ENCODE results near the gene KRT3.

The KRT3 gene

GRCh38 chr12:52813203-52813819 is 17.4 kb upstream of the KRT3 start:
- DNase-seq = no peak

DNA sequence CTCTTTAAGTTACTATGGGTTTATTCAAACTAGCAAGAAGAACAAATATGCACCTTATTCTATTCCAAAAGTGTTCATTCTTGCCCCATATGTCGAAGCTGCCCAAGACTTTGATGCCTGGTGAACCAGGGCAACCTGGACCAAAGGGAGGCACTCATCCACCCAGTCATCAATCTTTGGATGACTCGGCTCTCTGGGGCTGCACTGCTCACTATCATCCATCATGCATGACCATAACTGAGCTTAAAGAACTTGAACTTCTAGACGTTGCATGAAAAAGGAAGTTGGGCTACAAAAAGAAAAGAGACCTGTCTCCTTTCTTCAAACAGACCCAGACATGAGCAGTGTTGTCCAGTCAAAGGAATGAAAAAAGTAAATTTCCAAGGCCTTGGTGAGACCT is 16.8 kb upstream of the KRT3 start:
- DNase-seq = no peak

GRCh38 chr12:52812073-52812400 is 16.1 kb upstream of the KRT3 start:
- no peak for DNase-seq

DNA sequence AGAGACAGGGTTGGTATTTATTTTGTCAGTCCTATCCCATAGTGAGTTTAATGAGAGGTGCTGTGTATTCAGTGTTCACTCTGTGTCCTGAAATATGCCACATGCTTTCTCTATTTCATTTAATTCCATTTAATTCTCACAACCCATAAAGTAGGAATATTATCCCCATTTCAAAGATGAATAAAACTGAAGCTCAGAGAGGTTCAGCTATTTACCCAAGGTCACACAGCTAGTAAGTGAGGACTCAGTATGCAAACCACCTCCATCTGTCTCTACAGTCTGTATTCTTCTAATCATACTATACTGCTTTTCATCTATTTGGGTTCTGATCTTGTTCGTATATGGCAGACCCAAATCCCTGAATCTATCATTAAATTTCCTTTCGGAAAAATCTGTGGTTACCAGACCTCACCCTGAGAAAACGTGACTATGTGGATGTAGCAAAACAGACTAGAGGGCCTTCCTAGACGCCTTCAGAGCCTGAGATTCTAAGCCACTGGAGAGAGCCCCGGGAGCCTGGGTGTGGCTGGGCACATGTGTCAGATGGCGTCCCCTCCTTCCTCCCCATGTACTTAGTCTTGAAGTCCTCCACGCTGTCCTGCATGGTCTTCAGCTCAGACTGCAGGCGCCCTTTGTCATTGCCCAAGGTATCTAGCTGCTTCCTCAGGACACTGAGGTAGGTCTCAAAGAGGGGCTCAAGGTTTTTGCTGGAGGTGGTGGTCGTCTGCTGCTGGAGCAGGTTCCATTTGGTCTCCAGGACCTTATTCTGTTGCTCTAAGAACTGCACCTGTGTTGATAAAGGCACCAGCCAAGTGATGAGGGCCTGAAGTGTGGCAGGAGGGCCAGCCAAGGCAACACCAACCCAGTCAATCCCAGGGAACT is 15.5 kb upstream of the KRT3 start:
- DNase-seq = no peak

GRCh38 chr12:52810554-52810953 is 14.6 kb upstream of the KRT3 start:
- no peak for DNase-seq

- DNase-seq = peak; percentile 35
These were observed 13.2 kb upstream of the KRT3 start for GRCh38 chr12:52809166-52809565.

DNA sequence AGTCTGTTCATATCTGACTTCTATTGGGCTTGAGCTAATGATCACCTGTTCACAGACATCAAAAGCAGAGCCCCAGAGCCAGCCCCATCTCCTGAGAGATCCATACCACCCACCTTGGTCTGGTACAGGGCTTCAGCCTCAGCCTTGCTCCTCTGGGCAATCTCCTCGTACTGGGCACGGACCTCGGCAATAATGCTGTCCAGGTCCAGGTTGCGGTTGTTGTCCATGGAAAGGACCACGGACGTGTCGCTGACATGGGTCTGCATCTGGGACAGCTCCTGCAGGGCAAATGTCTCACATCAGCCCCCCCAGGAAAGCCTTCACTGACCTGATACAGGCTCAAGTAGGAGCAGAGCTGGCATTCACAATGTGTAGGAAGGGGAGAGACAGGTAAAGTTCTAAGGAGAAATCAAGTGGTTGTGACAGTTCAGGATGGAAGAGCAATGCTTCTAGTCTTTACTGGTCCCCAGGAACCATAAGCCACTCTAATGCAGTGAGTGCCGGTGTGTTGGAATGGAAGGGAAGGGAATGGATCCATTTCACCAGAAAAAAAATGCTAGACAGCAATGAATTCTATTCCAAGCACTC is 12.8 kb upstream of the KRT3 start:
- DNase-seq = no peak

DNA sequence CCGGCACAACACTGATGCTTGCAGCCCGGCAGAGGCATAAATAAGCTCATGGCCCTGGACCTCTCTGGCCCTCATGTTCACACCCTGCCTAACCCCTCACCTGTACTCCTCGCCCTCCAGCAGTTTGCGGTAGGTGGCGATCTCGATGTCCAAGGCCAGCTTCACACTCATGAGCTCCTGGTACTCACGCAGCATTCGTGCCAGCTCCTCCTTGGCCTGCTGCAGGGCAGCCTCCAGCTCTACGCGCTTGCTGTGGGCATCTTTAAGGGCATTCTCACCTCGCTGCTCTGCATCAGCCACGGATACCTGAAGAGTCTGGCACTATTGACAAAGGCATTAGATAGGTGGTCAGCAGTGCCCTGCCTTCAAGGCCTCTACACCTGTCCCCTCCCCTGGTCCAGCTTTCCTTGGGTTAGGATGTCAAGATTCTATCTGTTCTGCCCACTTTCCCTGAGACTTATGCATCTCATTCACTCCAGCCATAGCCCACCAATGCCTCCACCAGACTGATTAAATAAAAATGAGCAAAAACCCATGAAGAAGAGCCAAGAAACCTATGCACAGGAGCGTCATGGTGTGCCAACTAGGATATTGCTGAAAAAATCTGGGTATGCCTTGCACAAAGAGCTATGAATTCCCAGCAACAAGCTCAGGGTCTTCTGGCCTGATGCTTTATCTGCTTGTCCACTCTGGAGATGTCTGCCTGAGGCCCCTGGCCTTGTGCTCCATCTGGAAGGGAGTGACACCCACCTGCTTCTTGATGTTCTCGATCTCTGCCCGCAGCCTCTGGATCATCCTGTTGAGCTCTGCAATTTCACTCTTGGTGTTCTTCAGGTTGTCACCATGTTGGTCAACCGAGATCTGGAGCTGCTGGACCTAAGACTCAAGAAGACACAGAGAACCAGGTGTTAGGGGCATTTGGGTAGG is 11.9 kb upstream of the KRT3 start:
- no peak for DNase-seq

DNA sequence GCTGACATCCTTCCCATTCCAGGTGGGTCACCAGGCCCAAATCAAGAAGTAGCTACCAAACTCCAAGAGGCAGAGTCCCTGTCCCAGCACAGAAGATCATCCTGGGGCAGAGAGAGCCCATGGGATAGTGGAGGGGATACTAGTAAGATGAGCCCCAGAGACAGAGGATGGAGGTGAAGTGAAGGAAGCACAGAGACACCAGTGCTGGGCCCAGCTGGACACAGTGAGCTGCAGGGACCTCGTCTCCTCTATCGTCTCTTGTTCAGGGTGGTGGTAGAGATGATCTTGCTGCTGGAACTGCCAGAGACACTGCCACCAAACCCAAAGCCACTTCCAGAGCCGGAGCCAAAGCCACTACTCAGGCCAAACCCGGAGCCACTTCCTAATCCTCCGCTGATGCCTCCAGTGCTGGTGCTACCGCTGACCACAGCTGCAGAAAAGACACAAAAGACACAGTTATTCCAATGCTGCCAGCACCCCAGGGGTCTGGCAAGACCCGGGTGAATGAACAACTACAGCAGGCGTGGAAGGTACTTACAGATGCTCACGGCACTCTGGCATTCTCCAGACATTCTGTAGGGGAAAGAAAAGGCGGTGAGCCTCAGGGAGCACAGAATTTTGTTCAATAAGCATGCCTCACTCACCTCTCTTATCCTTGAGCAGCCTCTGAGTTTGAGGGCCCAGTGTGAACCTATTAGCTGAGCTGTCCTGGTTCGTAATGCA is 11.1 kb upstream of the KRT3 start:
- DNase-seq = no peak

DNA sequence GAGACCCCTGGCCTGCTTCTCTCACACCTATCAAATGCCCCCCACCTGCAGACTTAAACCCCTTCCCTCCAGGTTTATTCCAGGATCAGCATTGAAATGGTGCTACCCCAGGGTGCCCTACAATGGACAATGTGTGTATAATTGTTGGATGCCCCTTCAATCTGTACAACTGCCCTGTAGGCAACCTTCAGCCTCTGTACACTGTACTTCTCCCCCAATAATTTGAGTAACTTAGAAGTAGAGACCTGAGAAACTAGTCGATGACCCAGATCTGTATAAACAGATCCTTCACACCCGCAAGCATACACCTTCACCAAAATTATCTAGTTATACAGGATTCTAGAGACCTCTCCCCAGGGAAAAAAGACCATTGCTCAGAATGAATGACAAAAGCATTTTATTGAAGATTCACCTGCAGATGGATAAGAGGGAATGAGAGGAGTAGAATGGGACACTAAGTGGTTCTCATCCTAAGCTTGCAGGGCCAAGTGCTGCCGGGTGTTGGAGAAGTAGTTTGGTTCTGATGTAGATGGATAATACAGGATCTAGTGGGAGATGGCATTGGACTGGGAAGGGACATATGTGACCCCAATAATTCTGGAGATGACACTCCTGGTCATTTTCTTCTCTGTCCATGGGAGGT is 10.4 kb upstream of the KRT3 start:
- DNase-seq = no peak

DNA sequence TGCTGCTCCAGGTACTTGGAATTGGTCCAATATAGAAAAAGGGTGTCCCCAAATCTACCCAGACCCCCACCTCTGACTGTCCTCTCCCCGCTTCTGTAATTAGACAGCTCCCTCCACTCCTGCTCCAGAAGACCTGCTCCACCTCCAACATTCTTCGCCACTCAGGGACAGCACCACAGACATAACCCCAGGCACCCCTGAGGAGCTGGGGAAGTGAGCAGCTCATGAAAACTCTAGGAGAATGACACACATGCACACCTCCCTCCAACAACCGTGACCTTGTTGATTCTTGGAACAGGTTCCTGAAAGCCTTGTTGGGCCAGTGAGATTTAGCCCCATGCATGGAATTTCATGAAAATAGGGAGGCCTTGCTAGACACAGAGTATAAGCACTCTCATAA is 9.8 kb upstream of the KRT3 start:
- DNase-seq = no peak

DNA sequence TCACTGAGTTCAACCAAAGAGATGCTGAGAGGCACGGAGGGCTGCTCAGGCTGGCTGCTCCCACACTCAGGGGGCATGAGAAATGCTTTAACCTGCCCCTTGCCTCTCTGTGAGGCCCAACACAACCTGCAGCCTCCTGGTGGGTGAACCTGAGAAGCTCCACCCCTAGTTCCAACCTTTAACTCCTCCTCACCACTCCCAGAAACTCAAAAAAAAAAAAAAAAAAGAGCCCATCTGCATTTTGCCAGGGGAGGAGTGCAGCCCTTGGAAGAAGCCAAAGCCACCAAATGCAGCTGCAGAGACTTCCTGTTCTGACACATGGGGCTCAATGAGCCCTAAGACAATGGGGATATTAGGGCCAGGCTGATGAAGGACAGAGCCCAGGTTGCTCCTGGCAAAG is 9.1 kb upstream of the KRT3 start:
- peak; percentile 29 for DNase-seq

DNA sequence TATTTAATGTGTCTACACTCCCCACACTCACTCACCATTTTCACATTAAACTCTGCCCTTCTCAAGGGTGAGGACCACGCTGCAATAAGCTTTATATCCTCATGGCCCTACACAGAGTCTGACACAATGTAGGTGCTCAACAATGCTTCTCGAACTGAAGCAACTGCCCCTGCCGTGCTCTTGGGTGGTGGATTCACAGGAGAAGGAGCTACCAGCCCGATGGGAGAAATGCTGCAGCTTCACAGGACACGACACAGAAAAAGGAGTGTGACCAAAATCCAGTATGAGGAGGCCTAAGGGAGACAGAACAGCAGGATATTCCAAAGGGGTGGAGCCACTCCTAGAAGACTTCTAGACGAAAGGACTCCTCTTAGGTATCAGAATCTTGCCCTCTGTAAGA is 6.5 kb upstream of the KRT3 start:
- no peak for DNase-seq

- DNase-seq = peak; percentile 13
These were observed 5.9 kb upstream of the KRT3 start for GRCh38 chr12:52801773-52802172.

DNA sequence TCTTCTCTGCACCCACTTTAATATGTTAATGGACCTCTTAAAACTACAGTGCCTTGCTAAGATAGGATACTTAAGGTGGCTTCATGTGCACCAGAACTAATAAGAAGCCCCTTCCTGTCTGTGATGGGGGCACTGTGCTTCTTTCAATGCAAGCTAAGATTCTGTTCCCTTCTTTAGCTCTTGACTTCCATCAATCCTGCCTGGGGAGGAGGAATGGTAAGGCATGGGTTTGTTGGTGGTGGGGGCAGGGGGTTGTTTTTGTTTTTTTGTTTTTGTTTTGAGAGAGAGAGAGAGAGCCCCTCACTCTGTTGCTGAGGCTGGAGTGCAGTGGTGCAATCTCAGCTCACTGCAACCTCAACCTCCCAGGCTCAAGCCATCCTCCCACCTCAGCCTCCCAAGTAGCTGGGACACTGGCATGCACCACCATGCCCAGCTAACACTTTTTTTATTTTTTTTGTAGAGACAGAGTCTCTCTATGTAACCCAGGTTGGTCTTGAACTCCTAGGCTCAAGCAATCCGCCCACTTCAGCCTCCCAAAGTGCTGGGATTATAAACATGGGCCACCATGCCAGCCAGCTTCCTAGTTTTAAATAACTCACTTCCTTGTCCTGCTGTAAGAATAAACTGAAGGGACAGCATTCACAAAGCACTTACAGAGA is 4.5 kb upstream of the KRT3 start:
- no peak for DNase-seq

GRCh38 chr12:52799505-52800211 is 3.7 kb upstream of the KRT3 start:
- peak; percentile 75 for DNase-seq

GRCh38 chr12:52798671-52799504 is 3.0 kb upstream of the KRT3 start:
- DNase-seq = no peak

GRCh38 chr12:52798003-52798670 is 2.2 kb upstream of the KRT3 start:
- DNase-seq = no peak

DNA sequence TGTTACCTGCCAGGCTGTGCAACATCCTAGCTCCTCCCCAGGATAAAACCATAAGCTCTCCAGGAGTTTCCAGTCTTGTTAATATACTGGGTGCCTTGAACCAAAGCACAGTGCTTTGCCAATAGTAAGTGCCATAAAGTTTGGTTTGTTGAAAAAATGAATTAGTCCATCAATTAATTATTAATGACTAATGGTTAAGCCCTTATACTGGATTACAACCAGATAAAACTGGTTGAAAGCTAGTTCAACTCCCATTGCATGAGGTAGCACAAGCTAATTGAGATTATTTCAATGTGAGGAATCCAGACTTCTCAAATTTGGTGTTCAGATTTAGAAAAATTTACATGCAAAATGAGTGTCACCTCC is 1.6 kb upstream of the KRT3 start:
- DNase-seq = no peak

Data from NCI-H146 (cell line).